Activated gamma-delta T cell treated with Interleukin-2 at 50 U/mL for 16 hours (primary cell): ENCODE measurements around the gene ELAVL2.
"Not testable (repeated sequence)": the region's sequence is repeated elsewhere in the genome, so short reads cannot be mapped to it uniquely, and the experiment has no call there.

ENCODE experiments used
- DNase-seq: peaks from one replicate; pipeline ENCODE4 v3.0.0-alpha.2; 2020

ELAVL2 gene

GRCh38 chr9:23769307-23769935, 56.6 kb downstream of the ELAVL2 start:
- no peak for DNase-seq

- DNase-seq, result no peak
These were observed 57.2 kb downstream of the ELAVL2 start for GRCh38 chr9:23768861-23769260.

- no peak for DNase-seq
These were observed 59.4 kb downstream of the ELAVL2 start for GRCh38 chr9:23766613-23767012.

GRCh38 chr9:23765561-23765960, 60.5 kb downstream of the ELAVL2 start:
- no peak for DNase-seq

GRCh38 chr9:23764219-23764618, 61.8 kb downstream of the ELAVL2 start:
- no peak for DNase-seq

GRCh38 chr9:23754551-23754950, 71.5 kb downstream of the ELAVL2 start:
- no peak for DNase-seq

GRCh38 chr9:23752859-23753258, 73.2 kb downstream of the ELAVL2 start:
- no peak for DNase-seq

GRCh38 chr9:23751633-23752032, 74.4 kb downstream of the ELAVL2 start:
- DNase-seq, result no peak

GRCh38 chr9:23750808-23751207, 75.2 kb downstream of the ELAVL2 start:
- DNase-seq, result no peak

- no peak for DNase-seq
These were observed 78.7 kb downstream of the ELAVL2 start for GRCh38 chr9:23747088-23748075.

GRCh38 chr9:23746317-23746716, 79.7 kb downstream of the ELAVL2 start:
- no peak for DNase-seq

GRCh38 chr9:23743036-23743435, 83.0 kb downstream of the ELAVL2 start:
- no peak for DNase-seq

GRCh38 chr9:23741351-23741750, 84.7 kb downstream of the ELAVL2 start:
- DNase-seq, result no peak

- no peak for DNase-seq
These were observed 85.5 kb downstream of the ELAVL2 start for GRCh38 chr9:23740531-23740930.

- DNase-seq, result no peak
These were observed 86.3 kb downstream of the ELAVL2 start for GRCh38 chr9:23739753-23740152.

GRCh38 chr9:23736293-23736692, 89.7 kb downstream of the ELAVL2 start:
- no peak for DNase-seq

- no peak for DNase-seq
These were observed 92.5 kb downstream of the ELAVL2 start for GRCh38 chr9:23733495-23734078.

- DNase-seq, result no peak
These were observed 94.7 kb downstream of the ELAVL2 start for GRCh38 chr9:23731353-23731752.

GRCh38 chr9:23730364-23730763, 95.7 kb downstream of the ELAVL2 start:
- no peak for DNase-seq

- DNase-seq, result no peak
These were observed 97.3 kb downstream of the ELAVL2 start for GRCh38 chr9:23728736-23729135.

- DNase-seq, result no peak
These were observed 100.6 kb downstream of the ELAVL2 start for GRCh38 chr9:23725279-23725946.

- DNase-seq, result no peak
These were observed 102.4 kb downstream of the ELAVL2 start for GRCh38 chr9:23723672-23724071.

- DNase-seq, result not testable (repeated sequence)
These were observed 103.0 kb downstream of the ELAVL2 start for GRCh38 chr9:23723048-23723447.
